ACHN (cell line): Measurements from ENCODE around the gene NINJ1.

Experiments used
- DNase-seq: peaks from one replicate; pipeline ENCODE4 v3.0.0-alpha.2; 2015
- in situ Hi-C: cut with HindIII; loops from 2 replicates; pipeline ENCODE4 v1.10.0; 2017; ENCODE audit warnings: low sequenced_read_pairs, low pct_ligation_motif_present, low pct_unique_long_range_greater_than_20kb

The NINJ1 gene

GRCh38 chr9:93095205-93096130 lies 38.6 kb downstream of the NINJ1 start:
- peak; percentile 96 for DNase-seq
- in situ Hi-C loops: no loop called here

GRCh38 chr9:93094658-93095204 lies 39.3 kb downstream of the NINJ1 start:
- DNase-seq: no peak
- in situ Hi-C loops: no loop called here

GRCh38 chr9:93093877-93094657 lies 40.0 kb downstream of the NINJ1 start:
- in situ Hi-C loops: no loop called here
- no peak for DNase-seq

- in situ Hi-C loops: no loop called here
- DNase-seq: no peak
Observed at GRCh38 chr9:93093127-93093876, 40.7 kb downstream of the NINJ1 start.

- in situ Hi-C loops: no loop called here
Observed at GRCh38 chr9:93092251-93092991, 41.6 kb downstream of the NINJ1 start.

GRCh38 chr9:93091453-93092081 lies 42.5 kb downstream of the NINJ1 start:
- in situ Hi-C loops: no loop called here
- peak; percentile 65 for DNase-seq

More at GRCh38 chr9:93092251-93092991, 41.6 kb downstream of the NINJ1 start:
- no peak for DNase-seq

GRCh38 chr9:93091056-93091452 lies 43.0 kb downstream of the NINJ1 start:
- DNase-seq: no peak
- in situ Hi-C loops: no loop called here

- in situ Hi-C loops: no loop called here
- DNase-seq: no peak
Observed at GRCh38 chr9:93090091-93090655, 43.9 kb downstream of the NINJ1 start.

GRCh38 chr9:93089481-93089991 lies 44.5 kb downstream of the NINJ1 start:
- DNase-seq: no peak
- in situ Hi-C loops: no loop called here

GRCh38 chr9:93089024-93089423 lies 45.0 kb downstream of the NINJ1 start:
- in situ Hi-C loops: no loop called here
- no peak for DNase-seq

- no peak for DNase-seq
- in situ Hi-C loops: no loop called here
Observed at GRCh38 chr9:93088656-93089015, 45.4 kb downstream of the NINJ1 start.

- no peak for DNase-seq
- in situ Hi-C loops: no loop called here
Observed at GRCh38 chr9:93087971-93088655, 45.9 kb downstream of the NINJ1 start.

- DNase-seq: no peak
- in situ Hi-C loops: no loop called here
Observed at GRCh38 chr9:93086447-93087224, 47.4 kb downstream of the NINJ1 start.

- DNase-seq: no peak
- in situ Hi-C loops: no loop called here
Observed at GRCh38 chr9:93085676-93086075, 48.4 kb downstream of the NINJ1 start.

GRCh38 chr9:93084471-93084881 lies 49.6 kb downstream of the NINJ1 start:
- in situ Hi-C loops: no loop called here

More at GRCh38 chr9:93084471-93084881, 49.6 kb downstream of the NINJ1 start:
- DNase-seq: no peak
